Astrocyte (in vitro differentiated cells and primary cell): Measurements from ENCODE around the gene STRIP1. TPM values are rescaled to one million over a fixed set of nuclear protein-coding genes. Genes with fewer than 3 reads are reported as not detected.

Experiments used
- DNase-seq: peaks from one replicate; pipeline ENCODE4 v3.0.0-alpha.2; 2010; ENCODE audit warnings: low read depth
- FAIRE-seq: peaks from 2 replicates; lab custom pipeline; 2011; peaks lifted over from hg19 to GRCh38; lab: Jason Lieb, UNC
- H2AFZ ChIP-seq: 2 replicates; pipeline ENCODE4 v1.6.0; 2012; ENCODE audit warnings: low read depth, low read length, inconsistent platforms
- H3K27ac ChIP-seq: 2 replicates; pipeline ENCODE4 v1.5.1; 2011; ENCODE audit warnings: low read depth, low read length, inconsistent platforms
- H3K27me3 ChIP-seq: 2 replicates; pipeline ENCODE4 v1.6.0; 2011; ENCODE audit warnings: low read length, inconsistent platforms; ENCODE audit not compliant: insufficient read depth
- H3K36me3 ChIP-seq: 2 replicates; pipeline ENCODE4 v1.5.1; 2011; ENCODE audit warnings: low read length, inconsistent platforms; ENCODE audit not compliant: insufficient read depth
- H3K4me1 ChIP-seq: 2 replicates; pipeline ENCODE4 v1.5.1; 2011; ENCODE audit warnings: low read length, inconsistent platforms; ENCODE audit not compliant: insufficient read depth
- H3K4me2 ChIP-seq: 2 replicates; pipeline ENCODE4 v1.6.0; 2012; ENCODE audit warnings: low read length, inconsistent platforms
- H3K4me3 ChIP-seq: 2 replicates; pipeline ENCODE4 v1.5.1; 2011; ENCODE audit warnings: low read depth, mild to moderate bottlenecking, low read length, inconsistent platforms; ENCODE audit not compliant: insufficient read depth
- H3K79me2 ChIP-seq: 2 replicates; pipeline ENCODE4 v1.6.0; 2012; ENCODE audit warnings: mild to moderate bottlenecking, low read length, inconsistent platforms; ENCODE audit not compliant: insufficient read depth
- H3K9ac ChIP-seq: 2 replicates; pipeline ENCODE4 v1.6.0; 2012; ENCODE audit warnings: mild to moderate bottlenecking, low read length, inconsistent platforms
- H3K9me3 ChIP-seq: 2 replicates; pipeline ENCODE4 v1.5.1; 2012; ENCODE audit warnings: low read depth, mild to moderate bottlenecking, low read length, inconsistent platforms; ENCODE audit not compliant: insufficient read depth
- H4K20me1 ChIP-seq: 2 replicates; pipeline ENCODE4 v1.6.0; 2012; ENCODE audit warnings: low read length, inconsistent platforms; ENCODE audit not compliant: insufficient read depth
- H3K27ac Mint-ChIP-seq: one replicate; pipeline ENCODE4 v1.8.0; 2021; ENCODE audit warnings: mild to moderate bottlenecking, mixed read lengths; ENCODE audit not compliant: unreplicated experiment
- H3K27me3 Mint-ChIP-seq: one replicate; pipeline ENCODE4 v1.8.0; 2021; ENCODE audit warnings: low read depth, mixed read lengths; ENCODE audit not compliant: unreplicated experiment
- H3K36me3 Mint-ChIP-seq: one replicate; pipeline ENCODE4 v1.8.0; 2021; ENCODE audit warnings: low read depth, mixed read lengths; ENCODE audit not compliant: unreplicated experiment
- H3K4me1 Mint-ChIP-seq: one replicate; pipeline ENCODE4 v1.8.0; 2021; ENCODE audit warnings: low read depth, mixed read lengths; ENCODE audit not compliant: unreplicated experiment
- H3K4me3 Mint-ChIP-seq: one replicate; pipeline ENCODE4 v1.8.0; 2021; ENCODE audit warnings: mild to moderate bottlenecking, moderate library complexity, mixed read lengths; ENCODE audit not compliant: unreplicated experiment
- H3K9me3 Mint-ChIP-seq: one replicate; pipeline ENCODE4 v1.8.0; 2021; ENCODE audit warnings: mild to moderate bottlenecking, mixed read lengths; ENCODE audit not compliant: unreplicated experiment
- EZH2 ChIP-seq: IDR thresholded peaks from 2 replicates; pipeline ENCODE4 v1.6.1; 2012; ENCODE audit warnings: mild to moderate bottlenecking, low read length, inconsistent platforms; ENCODE audit not compliant: insufficient read depth
- total RNA-seq: library from RNA; stranded (reverse); gene quantifications from 2 replicates; pipeline ENCODE4 v1.2.1, GENCODE V29; 2021
- TF ChIP-seq, protein P1 (sequence below): IDR thresholded peaks from 2 replicates; pipeline ENCODE4 v1.5.1; 2011; ENCODE audit warnings: low read depth, mild to moderate bottlenecking, inconsistent platforms, low read length, moderate library complexity; ENCODE audit not compliant: insufficient read depth

The STRIP1 gene
- total RNA-seq, 1 donor from 2014 or later = 40.8 TPM

GRCh38 chr1:109986054-109986444, 48.4 kb upstream of the STRIP1 start:
- Histone ChIP-seq H3K27ac (no peak overlapping the region), H2AFZ (no peak overlapping the region), H3K9ac (peak overlapping the region; percentile 97), H3K9me3 (no peaks in the 10 kb centered on the region), H4K20me1 (peaks cover 58% of the 10 kb centered on the region), H3K4me2 (peak overlapping the region; percentile 99), H3K27me3 (no peaks in the 10 kb centered on the region), H3K4me3 (peak overlapping the region; percentile 90), H3K36me3 (peaks cover 5% of the 10 kb centered on the region), H3K4me1 (peaks cover 22% of the 10 kb centered on the region), H3K79me2 (peaks cover 62% of the 10 kb centered on the region)
- Mint-ChIP-seq H3K36me3 (peaks cover 9% of the 10 kb centered on the region), H3K9me3 (no peaks in the 10 kb centered on the region), H3K27ac (peak overlapping the region; percentile 95), H3K4me3 (peak overlapping the region; percentile 100), H3K27me3 (peaks cover 9% of the 10 kb centered on the region), H3K4me1 (peaks cover 32% of the 10 kb centered on the region)
- no peak for TF ChIP-seq EZH2
- TF ChIP-seq, protein P1, sequence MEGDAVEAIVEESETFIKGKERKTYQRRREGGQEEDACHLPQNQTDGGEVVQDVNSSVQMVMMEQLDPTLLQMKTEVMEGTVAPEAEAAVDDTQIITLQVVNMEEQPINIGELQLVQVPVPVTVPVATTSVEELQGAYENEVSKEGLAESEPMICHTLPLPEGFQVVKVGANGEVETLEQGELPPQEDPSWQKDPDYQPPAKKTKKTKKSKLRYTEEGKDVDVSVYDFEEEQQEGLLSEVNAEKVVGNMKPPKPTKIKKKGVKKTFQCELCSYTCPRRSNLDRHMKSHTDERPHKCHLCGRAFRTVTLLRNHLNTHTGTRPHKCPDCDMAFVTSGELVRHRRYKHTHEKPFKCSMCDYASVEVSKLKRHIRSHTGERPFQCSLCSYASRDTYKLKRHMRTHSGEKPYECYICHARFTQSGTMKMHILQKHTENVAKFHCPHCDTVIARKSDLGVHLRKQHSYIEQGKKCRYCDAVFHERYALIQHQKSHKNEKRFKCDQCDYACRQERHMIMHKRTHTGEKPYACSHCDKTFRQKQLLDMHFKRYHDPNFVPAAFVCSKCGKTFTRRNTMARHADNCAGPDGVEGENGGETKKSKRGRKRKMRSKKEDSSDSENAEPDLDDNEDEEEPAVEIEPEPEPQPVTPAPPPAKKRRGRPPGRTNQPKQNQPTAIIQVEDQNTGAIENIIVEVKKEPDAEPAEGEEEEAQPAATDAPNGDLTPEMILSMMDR = no peak
- FAIRE-seq (no peak), DNase-seq (no peak)

DNA sequence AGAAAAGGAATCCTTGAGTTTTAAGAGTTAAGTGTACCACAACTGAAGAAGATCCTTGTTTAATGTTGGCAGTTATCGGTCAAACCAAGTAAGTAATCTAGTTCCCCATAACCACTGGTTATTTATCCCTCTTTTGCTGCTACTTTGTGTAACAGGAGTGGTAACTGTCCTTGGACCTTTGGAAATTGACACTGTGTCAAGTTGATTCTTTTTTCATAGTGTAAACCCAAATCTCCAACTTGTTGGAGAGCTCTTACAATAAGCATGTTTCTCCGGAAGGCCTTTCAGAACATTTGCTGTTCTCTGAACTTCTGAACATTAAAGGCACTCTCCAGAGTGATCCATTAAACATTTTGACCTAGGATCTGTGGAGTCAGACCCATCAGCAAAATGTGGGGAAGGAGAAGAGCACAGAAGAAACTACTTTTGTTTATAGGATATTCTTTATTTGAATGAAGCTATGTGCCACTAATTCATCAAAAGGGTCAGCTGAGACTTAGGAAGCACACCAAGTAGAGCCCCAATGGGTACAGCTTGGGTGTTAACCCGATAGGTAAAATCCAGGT, 46.0 kb upstream of the STRIP1 start:
- Histone ChIP-seq H3K36me3 (peaks cover 5% of the 10 kb centered on the region), H3K4me2 (no peak overlapping the region), H4K20me1 (peaks cover 79% of the 10 kb centered on the region), H3K27me3 (no peaks in the 10 kb centered on the region), H3K4me3 (no peak overlapping the region), H3K9me3 (no peaks in the 10 kb centered on the region), H2AFZ (no peak overlapping the region), H3K27ac (no peak overlapping the region), H3K79me2 (peaks cover 83% of the 10 kb centered on the region), H3K9ac (no peak overlapping the region), H3K4me1 (peaks cover 24% of the 10 kb centered on the region)
- no peak for TF ChIP-seq EZH2
- TF ChIP-seq, protein P1 = no peak
- Mint-ChIP-seq H3K27me3 (peaks cover 2% of the 10 kb centered on the region), H3K9me3 (no peaks in the 10 kb centered on the region), H3K4me3 (peak overlapping the region; percentile 16), H3K4me1 (peaks cover 32% of the 10 kb centered on the region), H3K36me3 (peaks cover 9% of the 10 kb centered on the region), H3K27ac (no peak overlapping the region)
- no peak for FAIRE-seq
- DNase-seq = no peak

DNA sequence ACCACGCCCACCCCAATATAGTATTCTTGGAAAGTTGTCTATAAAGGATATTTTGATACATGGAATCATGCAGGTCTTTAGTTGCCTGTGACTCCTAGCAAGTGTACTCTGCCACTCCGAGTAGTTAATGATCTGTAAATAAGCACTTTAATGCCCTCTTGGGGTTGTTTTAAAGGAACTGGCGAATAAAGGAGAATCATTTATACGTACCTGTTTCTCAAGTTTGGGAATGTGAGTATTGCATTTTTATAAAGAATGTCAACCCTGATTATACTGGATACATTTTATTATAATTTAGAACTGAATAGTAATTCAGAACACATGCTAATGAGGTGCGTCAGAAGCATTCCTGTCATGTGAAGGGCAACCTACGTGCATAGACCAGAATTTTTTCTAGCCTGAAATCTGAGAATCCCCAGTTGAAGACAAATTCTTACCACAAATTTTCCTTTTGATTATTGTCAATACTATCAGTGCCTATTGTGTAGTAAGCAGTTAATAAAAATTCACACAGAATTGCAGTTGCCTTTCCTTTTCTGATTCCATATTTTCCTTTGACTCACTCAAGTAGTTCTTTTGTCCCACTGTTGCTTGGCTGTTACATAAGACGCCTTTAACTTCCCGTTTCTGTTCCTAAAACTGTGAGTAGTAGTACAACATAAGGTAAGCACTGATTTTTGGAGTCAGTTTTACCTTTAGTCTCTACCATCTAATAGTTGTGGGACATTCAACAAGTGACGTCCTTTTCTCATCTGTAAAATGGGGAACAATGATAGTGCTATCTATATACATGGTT, 44.7 kb upstream of the STRIP1 start:
- TF ChIP-seq EZH2 = no peak
- TF ChIP-seq, protein P1 = no peak
- peaks cover 35% of the 10 kb centered on the region for H3K4me1 Mint-ChIP-seq
- H4K20me1 ChIP-seq = peaks cover 92% of the 10 kb centered on the region

More for the DNA sequence above, 44.7 kb upstream of the STRIP1 start:
- Histone ChIP-seq H3K79me2 (peaks cover 94% of the 10 kb centered on the region), H3K27me3 (no peaks in the 10 kb centered on the region), H3K4me1 (peaks cover 25% of the 10 kb centered on the region), H3K27ac (no peak overlapping the region), H2AFZ (no peak overlapping the region), H3K36me3 (peaks cover 5% of the 10 kb centered on the region), H3K4me2 (no peak overlapping the region), H3K4me3 (no peak overlapping the region), H3K9me3 (no peaks in the 10 kb centered on the region), H3K9ac (no peak overlapping the region)
- Mint-ChIP-seq H3K27ac (no peak overlapping the region), H3K36me3 (peaks cover 9% of the 10 kb centered on the region), H3K27me3 (no peaks in the 10 kb centered on the region), H3K4me3 (no peak overlapping the region), H3K9me3 (no peaks in the 10 kb centered on the region)
- DNase-seq (peak; percentile 46), FAIRE-seq (no peak)
